Psoas muscle (tissue), 8 donors: ENCODE results near the gene PRPF31. TPM values are rescaled to one million over a fixed set of nuclear protein-coding genes. Genes with fewer than 3 reads are reported as not detected.

Source experiments
- ATAC-seq, 4 donors: fragments of 200-7000 bp; cut with Tn5 transposase; one replicate each; pipeline ENCODE4 v1.9.1; 2020; ENCODE audit warnings: moderate library complexity in 3 of 4, mild to moderate bottlenecking in 2 of 4
- DNase-seq, 2 donors: peaks; one replicate each; pipeline ENCODE4 v3.0.0-alpha.2; 2020
- H3K27ac ChIP-seq: fragments of 200-600 bp; one replicate; pipeline ENCODE4 v1.8.0; 2022
- H3K27me3 ChIP-seq, 3 donors: fragments of 200-600 bp in 1 of 3; one replicate each; pipeline versions ENCODE4 v1.6.1 to v1.8.0; 2013 to 2022; ENCODE audit warnings: low read length in 2 of 3, mild to moderate bottlenecking in 2 of 3, moderate library complexity in 1 of 3; ENCODE audit not compliant: insufficient read depth in 3 of 3
- H3K36me3 ChIP-seq, 2 donors: fragments of 200-600 bp in 1 of 2; one replicate each; pipeline versions ENCODE4 v1.6.1 to v1.8.0; 2013 to 2022; ENCODE audit warnings: low read depth in 1 of 2, mild to moderate bottlenecking in 1 of 2, moderate library complexity in 1 of 2; ENCODE audit not compliant: insufficient read depth in 1 of 2
- H3K4me1 ChIP-seq: fragments of 200-600 bp; one replicate; pipeline ENCODE4 v1.8.0; 2022
- H3K4me3 ChIP-seq: fragments of 200-600 bp; one replicate; pipeline ENCODE4 v1.8.0; 2022; ENCODE audit warnings: mild to moderate bottlenecking
- H3K9me3 ChIP-seq: fragments of 200-600 bp; one replicate; pipeline ENCODE4 v1.8.0; 2022
- WGBS, 3 donors: extraction: QIAGEN DNeasy Blood & Tissue Kit; methylation state at CpG; one replicate each; pipeline versions ENCODE4 v1.1.6 to v1.1.7; 2013; 5-methylcytosine and 5-hydroxymethylcytosine counted together
- intact Hi-C, 2 donors: fragments of 100-400 bp; cut with DNase I; formaldehyde crosslinking; loops; one replicate each; pipeline versions ENCODE4 v1.11.0 to v1.14.2; 2022
- polyA plus RNA-seq, 3 donors: library from polyadenylated mRNA; stranded (reverse); fragments of 200-250 nt; gene quantifications; one replicate each; pipeline ENCODE4 v1.2.3, GENCODE V29; 2013
- total RNA-seq, 4 donors: library from RNA; stranded (reverse); fragmentation: NEBNext Ultra II Directional in 2 of 4; extraction: Animal tissue kit (Norgen Biotek cat#: 25700) in 2 of 4; gene quantifications; one replicate each; pipeline versions ENCODE4 v1.2.1 to v1.2.4, GENCODE V29; 2021 to 2023
- TF ChIP-seq, protein P1 (sequence below): fragments of 200-600 bp; IDR thresholded peaks from one replicate; pipeline ENCODE4 v1.8.0; 2022; ENCODE audit warnings: antibody characterized with exemption
- donor health status: healthy with polysubstance abuse.
- donor health status: DM: no; HTN: no; CAD: no; lungs with moderate emphysema.
- donor health status: Bipolar disorder and iron deficiency.
- donor health status: healthy.
- donor health status: DM: yes; HTN: yes; CAD: no.
- donor health status: DM: no; HTN: no; CAD: no.
- donor health status: DM: no; HTN: no; CAD: no.
- donor health status: DM: yes; HTN: yes; CAD: no.

The PRPF31 gene
- total and polyA plus RNA-seq, 7 donors = 32.3 to 54.3 (median 39.4) TPM

DNA sequence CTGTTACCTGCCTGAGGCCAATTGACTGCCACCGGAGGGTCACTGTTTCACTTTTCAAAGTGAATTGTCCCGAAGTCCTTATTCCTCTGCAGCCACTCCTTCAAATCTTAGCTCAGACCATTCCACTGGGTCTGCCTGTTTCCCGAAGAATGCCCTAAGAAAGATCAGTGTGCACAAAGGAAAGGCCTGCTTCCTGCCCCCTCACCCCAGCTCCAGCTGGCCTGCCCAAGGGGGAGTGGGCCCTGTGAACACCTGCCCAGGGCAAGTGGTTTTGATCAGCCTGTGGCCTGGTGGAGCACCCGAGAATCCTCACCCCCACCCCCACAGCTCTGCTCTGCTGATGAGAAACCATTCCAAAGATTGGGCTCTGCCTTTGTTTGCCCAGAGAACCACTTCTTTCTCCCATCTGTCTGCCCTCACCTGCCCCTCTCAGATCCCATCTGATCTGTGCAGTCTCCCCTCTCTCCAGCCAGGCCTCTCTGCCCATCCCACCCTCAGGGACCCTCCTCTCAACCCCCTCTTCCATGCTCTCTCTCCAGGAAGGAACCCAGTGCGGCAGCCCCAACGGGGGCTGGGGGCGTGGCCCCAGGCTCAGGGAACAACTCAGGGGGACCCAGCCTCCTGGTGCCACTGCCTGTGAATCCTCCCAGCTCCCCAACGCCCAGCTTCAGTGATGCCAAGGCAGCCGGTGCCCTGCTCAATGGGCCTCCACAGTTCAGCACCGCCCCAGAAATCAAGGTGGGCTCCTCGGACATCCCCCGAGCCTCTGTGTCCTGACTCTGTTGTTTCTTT, 33.7 kb downstream of the PRPF31 start:
- Histone ChIP-seq H3K4me1 (no peaks in the 10 kb centered on the region), H3K27me3 (no peaks in the 10 kb centered on the region), H3K9me3 (no peaks in the 10 kb centered on the region), H3K4me3 (no peak overlapping the region), H3K36me3 (peaks cover 8 to 99% of the 10 kb centered on the region in 2 donors), H3K27ac (no peak overlapping the region)
- TF ChIP-seq, protein P1, sequence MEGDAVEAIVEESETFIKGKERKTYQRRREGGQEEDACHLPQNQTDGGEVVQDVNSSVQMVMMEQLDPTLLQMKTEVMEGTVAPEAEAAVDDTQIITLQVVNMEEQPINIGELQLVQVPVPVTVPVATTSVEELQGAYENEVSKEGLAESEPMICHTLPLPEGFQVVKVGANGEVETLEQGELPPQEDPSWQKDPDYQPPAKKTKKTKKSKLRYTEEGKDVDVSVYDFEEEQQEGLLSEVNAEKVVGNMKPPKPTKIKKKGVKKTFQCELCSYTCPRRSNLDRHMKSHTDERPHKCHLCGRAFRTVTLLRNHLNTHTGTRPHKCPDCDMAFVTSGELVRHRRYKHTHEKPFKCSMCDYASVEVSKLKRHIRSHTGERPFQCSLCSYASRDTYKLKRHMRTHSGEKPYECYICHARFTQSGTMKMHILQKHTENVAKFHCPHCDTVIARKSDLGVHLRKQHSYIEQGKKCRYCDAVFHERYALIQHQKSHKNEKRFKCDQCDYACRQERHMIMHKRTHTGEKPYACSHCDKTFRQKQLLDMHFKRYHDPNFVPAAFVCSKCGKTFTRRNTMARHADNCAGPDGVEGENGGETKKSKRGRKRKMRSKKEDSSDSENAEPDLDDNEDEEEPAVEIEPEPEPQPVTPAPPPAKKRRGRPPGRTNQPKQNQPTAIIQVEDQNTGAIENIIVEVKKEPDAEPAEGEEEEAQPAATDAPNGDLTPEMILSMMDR = no peak
- DNase-seq = no peak
- WGBS, 3 donors = 80 to 83% (median 83%) methylated on average over 12 of the region's 12 CpGs
- intact Hi-C loops = no loop called here
- ATAC-seq = no peak

DNA sequence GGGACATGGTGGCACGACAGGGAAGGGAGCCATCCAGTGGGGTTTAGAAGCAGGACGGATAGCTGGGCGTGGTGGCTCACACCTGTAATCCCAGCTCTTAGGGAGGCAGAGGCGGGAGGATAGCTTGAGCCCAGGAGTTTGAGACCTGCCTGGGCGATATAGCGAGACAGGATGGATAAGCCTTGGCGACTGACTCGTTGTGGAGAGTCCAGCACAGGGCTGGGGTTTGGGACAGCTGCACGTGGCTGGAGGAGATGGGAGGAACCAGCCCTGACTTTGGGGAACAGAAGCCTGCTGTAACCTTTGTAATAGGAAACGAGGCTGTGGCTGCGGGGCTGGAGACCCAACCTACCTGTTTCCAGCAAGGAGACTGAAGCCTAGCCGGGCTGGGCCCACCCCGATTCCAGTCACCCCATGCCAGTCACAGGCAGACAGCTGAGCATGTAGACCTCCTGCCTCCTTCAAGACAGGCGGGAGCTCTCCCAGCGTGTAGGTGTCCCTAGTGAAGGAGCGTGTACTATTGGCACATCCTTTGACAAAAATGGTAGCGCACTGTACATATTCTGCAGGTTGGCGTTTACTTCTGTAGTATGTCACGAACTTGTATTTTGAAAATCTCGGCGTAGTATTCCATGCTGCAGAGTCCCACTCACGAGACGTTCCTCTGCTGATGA, 35.9 kb downstream of the PRPF31 start:
- ATAC-seq (no peak), DNase-seq (no peak)
- WGBS, 3 donors = 77 to 85% (median 82%) methylated on average over 23 of the region's 23 CpGs
- Histone ChIP-seq H3K36me3 (peaks cover 14 to 99% of the 10 kb centered on the region in 2 donors), H3K4me1 (no peaks in the 10 kb centered on the region), H3K27me3 (no peaks in the 10 kb centered on the region), H3K27ac (no peak overlapping the region), H3K4me3 (no peak overlapping the region), H3K9me3 (no peaks in the 10 kb centered on the region)
- TF ChIP-seq, protein P1 = no peak
- intact Hi-C loops = no loop called here

DNA sequence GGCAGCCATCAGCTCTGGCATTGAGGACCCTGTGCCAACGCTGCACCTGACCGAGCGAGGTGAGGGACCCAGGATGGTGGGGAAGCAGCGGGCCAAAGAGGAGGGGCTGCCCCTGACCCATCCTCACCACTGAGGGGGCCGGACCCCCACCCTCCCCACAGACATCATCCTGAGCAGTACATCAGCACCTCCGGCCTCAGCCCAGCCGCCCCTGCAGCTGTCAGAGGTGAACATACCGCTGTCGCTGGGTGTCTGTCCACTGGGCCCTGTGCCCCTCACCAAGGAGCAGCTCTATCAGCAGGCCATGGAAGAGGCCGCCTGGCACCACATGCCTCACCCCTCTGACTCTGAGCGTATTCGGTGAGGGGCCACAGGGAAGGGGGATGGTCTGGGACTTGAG, 36.7 kb downstream of the PRPF31 start:
- WGBS, 3 donors = 81 to 90% (median 87%) methylated on average over 12 of the region's 12 CpGs
- peak in 2 of 4 donors; percentile 9 to 13 for ATAC-seq
- intact Hi-C loops = no loop called here

DNA sequence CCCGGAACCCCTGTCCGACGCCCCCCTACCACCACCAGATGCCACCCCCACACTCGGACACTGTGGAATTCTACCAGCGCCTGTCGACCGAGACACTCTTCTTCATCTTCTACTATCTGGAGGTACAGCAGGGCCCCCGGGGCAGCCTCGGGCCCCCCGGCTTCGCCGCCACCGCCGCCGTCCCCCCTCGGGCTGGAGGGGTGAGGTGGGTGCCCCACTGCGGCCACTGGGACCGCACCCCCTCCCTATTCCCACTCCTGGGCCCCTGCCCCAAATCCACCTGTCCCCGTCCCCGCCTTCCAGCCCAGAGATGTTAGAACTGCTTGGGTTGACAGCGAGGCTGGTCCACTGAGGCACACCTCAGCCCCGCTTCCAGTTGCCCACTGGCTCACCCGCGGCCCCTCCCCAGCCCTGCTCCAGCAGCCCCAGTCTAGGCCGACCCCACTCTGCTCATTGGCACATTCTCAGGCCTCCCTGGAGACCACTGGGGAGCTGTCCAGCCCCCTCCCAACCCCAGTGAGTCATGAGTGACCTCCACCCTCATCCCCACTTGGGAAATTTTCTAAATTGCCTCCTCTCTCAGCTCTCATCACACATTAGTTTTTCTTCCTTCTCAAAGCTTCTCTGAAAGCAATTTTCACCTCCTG, 37.4 kb downstream of the PRPF31 start:
- TF ChIP-seq, protein P1 = no peak
- H3K4me3 ChIP-seq = no peak overlapping the region
- intact Hi-C loops = no loop called here
- no peaks in the 10 kb centered on the region for H3K4me1 ChIP-seq
- ATAC-seq (peak in 3 of 4 donors; percentile 7 to 17 (median 10)), DNase-seq (no peak)
- 84 to 89% (median 87%) methylated on average over 22 to 25 of the region's 25 CpGs for WGBS, 3 donors
- H3K9me3 ChIP-seq = no peaks in the 10 kb centered on the region
- H3K36me3 ChIP-seq = peaks cover 10 to 99% of the 10 kb centered on the region in 2 donors
- no peak overlapping the region for H3K27ac ChIP-seq
- H3K27me3 ChIP-seq = no peaks in the 10 kb centered on the region

More for the DNA sequence above, 36.7 kb downstream of the PRPF31 start:
- Histone ChIP-seq H3K36me3 (peaks cover 11 to 99% of the 10 kb centered on the region in 2 donors), H3K27ac (no peak overlapping the region), H3K4me1 (no peaks in the 10 kb centered on the region), H3K27me3 (no peaks in the 10 kb centered on the region), H3K9me3 (no peaks in the 10 kb centered on the region), H3K4me3 (no peak overlapping the region)
- DNase-seq = no peak
- TF ChIP-seq, protein P1 = no peak
